ENCODE results near the gene IRF9. TPM values are rescaled to one million over a fixed set of nuclear protein-coding genes. Genes with fewer than 3 reads are reported as not detected.
A peak's percentile ranks its signal among the peaks of the same experiment; 100 is the strongest.

IRF9 gene
- total RNA-seq, 1 donor from 2014 or later: 123 TPM

- DNase-seq (no peak), ATAC-seq (no peak)
- H3K27me3 ChIP-seq: no peaks in the 10 kb centered on the region
- peaks cover 79% of the 10 kb centered on the region for H3K36me3 ChIP-seq
- no peak overlapping the region for H3K27ac ChIP-seq
- peaks cover 13% of the 10 kb centered on the region for H3K4me1 ChIP-seq
- no peak overlapping the region for H3K4me3 ChIP-seq
- TF ChIP-seq CTCF (IDR thresholded peaks at IDR 0.05): no peak
- no peaks in the 10 kb centered on the region for H3K9me3 ChIP-seq
- intact Hi-C loops (cut with DNase I): no loop called here
Observed at GRCh38 chr14:24151404-24152080, 9.5 kb upstream of the IRF9 start.

- no peak for TF ChIP-seq CTCF (IDR thresholded peaks at IDR 0.05)
- Histone ChIP-seq H3K36me3 (peaks cover 86% of the 10 kb centered on the region), H3K4me1 (no peaks in the 10 kb centered on the region), H3K27ac (no peak overlapping the region), H3K27me3 (no peaks in the 10 kb centered on the region), H3K4me3 (no peak overlapping the region), H3K9me3 (no peaks in the 10 kb centered on the region)
- no peak for ATAC-seq
- intact Hi-C loops (cut with DNase I): no loop called here
- no peak for DNase-seq
Observed at GRCh38 chr14:24155100-24155499, 6.0 kb upstream of the IRF9 start.

- Histone ChIP-seq H3K36me3 (peaks cover 76% of the 10 kb centered on the region), H3K27me3 (no peaks in the 10 kb centered on the region), H3K4me3 (no peak overlapping the region), H3K27ac (no peak overlapping the region), H3K4me1 (peaks cover 6% of the 10 kb centered on the region), H3K9me3 (no peaks in the 10 kb centered on the region)
- DNase-seq (no peak), ATAC-seq (no peak)
- intact Hi-C loops (cut with DNase I): no loop called here
- no peak for TF ChIP-seq CTCF (IDR thresholded peaks at IDR 0.05)
Observed at GRCh38 chr14:24156840-24157239, 4.2 kb upstream of the IRF9 start.

GRCh38 chr14:24157331-24157730, 3.7 kb upstream of the IRF9 start:
- no peak for DNase-seq
- Histone ChIP-seq H3K9me3 (no peaks in the 10 kb centered on the region), H3K4me3 (no peak overlapping the region), H3K36me3 (peaks cover 73% of the 10 kb centered on the region), H3K4me1 (peaks cover 11% of the 10 kb centered on the region), H3K27me3 (no peaks in the 10 kb centered on the region), H3K27ac (no peak overlapping the region)
- ATAC-seq: no peak
- intact Hi-C loops (cut with DNase I): no loop called here
- TF ChIP-seq CTCF (IDR thresholded peaks at IDR 0.05): no peak

GRCh38 chr14:24159777-24160498, 1.1 kb upstream of the IRF9 start:
- H3K9me3 ChIP-seq: no peaks in the 10 kb centered on the region
- no peaks in the 10 kb centered on the region for H3K27me3 ChIP-seq
- intact Hi-C loops (cut with DNase I): no loop called here
- no peak for TF ChIP-seq CTCF (IDR thresholded peaks at IDR 0.05)
- no peak overlapping the region for H3K4me3 ChIP-seq
- peaks cover 23% of the 10 kb centered on the region for H3K4me1 ChIP-seq
- ATAC-seq (no peak), DNase-seq (no peak)
- peak overlapping the region; percentile 88 for H3K27ac ChIP-seq
- peaks cover 74% of the 10 kb centered on the region for H3K36me3 ChIP-seq

Measured in upper lobe of right lung (tissue), 1 donor.